IMR-90 (cell line): ENCODE results near the gene PLEK2. TPM values are rescaled to one million over a fixed set of nuclear protein-coding genes. Genes with fewer than 3 reads are reported as not detected.
A peak's percentile ranks its signal among the peaks of the same experiment; 100 is the strongest.

ENCODE experiments used
- ATAC-seq: fragments of 200-7000 bp; cut with Tn5 transposase; 2 replicates; pipeline ENCODE4 v1.9.1; 2020; ENCODE audit warnings: low read depth, mild to moderate bottlenecking, moderate library complexity
- BruUV-seq: library from RNA; stranded (reverse); fragments of 400-500 nt; replicated peaks from 2 replicates; lab custom pipeline; 2021; lab: Mats Ljungman, UMichigan
- CTCF ChIA-PET: fragments of 300-600 bp; formaldehyde crosslinking; extraction: SDS; loops from one replicate; lab custom pipeline; 2021; ENCODE audit warnings: antibody characterized with exemption; lab: Yijun Ruan, JAX
- POLR2A ChIA-PET: fragments of 300-600 bp; sonication (Branson Sonifier 250); formaldehyde crosslinking; loops from one replicate; lab custom pipeline; 2022; ENCODE audit warnings: antibody characterized with exemption; ENCODE audit not compliant: unreplicated experiment; lab: Charles Lee
- DNase-seq: peaks from one replicate; pipeline ENCODE4 v3.0.0; 2013
- H2AFZ ChIP-seq: replicated peaks from 2 replicates; pipeline ENCODE3; 2013; ENCODE audit warnings: low read length, mild to moderate bottlenecking; ENCODE audit not compliant: poor library complexity
- H2AK5ac ChIP-seq: 2 replicates; pipeline ENCODE4 v1.6.1; 2013; ENCODE audit warnings: low read depth, low read length, inconsistent platforms
- H2AK9ac ChIP-seq: replicated peaks from 2 replicates; pipeline ENCODE3; 2013; ENCODE audit warnings: mild to moderate bottlenecking, low read depth, low read length, moderate library complexity; ENCODE audit not compliant: poor library complexity
- H2BK120ac ChIP-seq: 2 replicates; pipeline ENCODE4 v1.6.1; 2013; ENCODE audit warnings: low read depth, low read length, inconsistent platforms
- H2BK15ac ChIP-seq: 3 replicates; pipeline ENCODE4 v1.6.1; 2013; ENCODE audit warnings: low read depth, low read length, inconsistent platforms
- H2BK20ac ChIP-seq: 2 replicates; pipeline ENCODE4 v1.6.1; 2013; ENCODE audit warnings: low read depth, mild to moderate bottlenecking, inconsistent platforms, low read length, moderate library complexity
- H2BK5ac ChIP-seq: 2 replicates; pipeline ENCODE4 v1.6.1; 2013; ENCODE audit warnings: mild to moderate bottlenecking, low read depth, low read length, inconsistent platforms; ENCODE audit not compliant: poor library complexity, severe bottlenecking
- H3K14ac ChIP-seq: replicated peaks from 2 replicates; pipeline ENCODE4 v1.6.1; 2013; ENCODE audit warnings: low read depth, low read length, inconsistent platforms
- H3K18ac ChIP-seq: 2 replicates; pipeline ENCODE4 v1.6.1; 2013; ENCODE audit warnings: low read depth, low read length, control low read depth
- H3K23ac ChIP-seq: 2 replicates; pipeline ENCODE4 v1.6.1; 2013; ENCODE audit warnings: low read depth, low read length, inconsistent platforms
- H3K27ac ChIP-seq: 2 replicates; pipeline ENCODE4 v1.5.1; 2013; ENCODE audit warnings: mild to moderate bottlenecking, control low read depth, low read length; ENCODE audit not compliant: insufficient read depth
- H3K27me3 ChIP-seq: 2 replicates; pipeline ENCODE4 v1.6.1; 2013; ENCODE audit warnings: low read length; ENCODE audit not compliant: control insufficient read depth, insufficient read depth
- H3K36me3 ChIP-seq: 2 replicates; pipeline ENCODE4 v1.6.1; 2013; ENCODE audit warnings: low read length, mixed read lengths; ENCODE audit not compliant: control insufficient read depth, insufficient read depth
- H3K4ac ChIP-seq: 2 replicates; pipeline ENCODE4 v1.6.1; 2013; ENCODE audit warnings: low read depth, low read length, inconsistent platforms
- H3K4me1 ChIP-seq: 2 replicates; pipeline ENCODE4 v1.6.1; 2013; ENCODE audit warnings: low read length, mixed read lengths; ENCODE audit not compliant: control insufficient read depth, insufficient read depth
- H3K4me2 ChIP-seq: 2 replicates; pipeline ENCODE4 v1.6.1; 2013; ENCODE audit warnings: low read depth, mild to moderate bottlenecking, control low read depth, low read length, moderate library complexity
- H3K4me3 ChIP-seq: 2 replicates; pipeline ENCODE4 v1.5.1; 2013; ENCODE audit warnings: low read depth, mild to moderate bottlenecking, control low read depth, low read length, moderate library complexity; ENCODE audit not compliant: insufficient read depth
- H3K56ac ChIP-seq: 2 replicates; pipeline ENCODE4 v1.6.1; 2013; ENCODE audit warnings: low read length, inconsistent platforms; ENCODE audit not compliant: insufficient read depth; ENCODE audit errors: extremely low read depth
- H3K79me1 ChIP-seq, 2 experiments: 2 replicates each; pipeline ENCODE4 v1.6.1; 2013; ENCODE audit warnings: low read length in 2 of 2, inconsistent platforms in 1 of 2, low read depth in 1 of 2
- H3K9ac ChIP-seq: 2 replicates; pipeline ENCODE4 v1.6.1; 2013; ENCODE audit warnings: low read depth, low read length, control low read depth
- H3K9me1 ChIP-seq: 2 replicates; pipeline ENCODE4 v1.6.1; 2013; ENCODE audit warnings: low read length, inconsistent platforms; ENCODE audit not compliant: insufficient read depth
- H3K9me3 ChIP-seq: 2 replicates; pipeline ENCODE4 v1.6.1; 2013; ENCODE audit warnings: low read length; ENCODE audit not compliant: control insufficient read depth, insufficient read depth
- H4K20me1 ChIP-seq: 2 replicates; pipeline ENCODE4 v1.6.1; 2013; ENCODE audit warnings: low read length, inconsistent platforms; ENCODE audit not compliant: insufficient read depth
- H4K5ac ChIP-seq: 2 replicates; pipeline ENCODE4 v1.6.1; 2013; ENCODE audit warnings: mild to moderate bottlenecking, low read depth, low read length, control low read depth
- H4K8ac ChIP-seq, 2 experiments: 2 replicates each; pipeline ENCODE4 v1.6.1; 2013; ENCODE audit warnings: low read depth in 2 of 2, low read length in 2 of 2, control low read depth in 1 of 2, inconsistent platforms in 1 of 2
- H4K91ac ChIP-seq: 2 replicates; pipeline ENCODE4 v1.6.1; 2013; ENCODE audit warnings: low read depth, low read length, inconsistent platforms; ENCODE audit not compliant: insufficient read depth
- BHLHE40 ChIP-seq: fragments of 150-350 bp; IDR thresholded peaks from 2 replicates; pipeline ENCODE4 v1.6.1; 2016; ENCODE audit warnings: mild to moderate bottlenecking, low read depth, low read length
- CEBPB ChIP-seq: IDR thresholded peaks from 2 replicates; pipeline ENCODE4 v1.6.1; 2012; ENCODE audit warnings: low read depth, low read length, improper control_type of control experiment
- CHD1 ChIP-seq: IDR thresholded peaks from 2 replicates; pipeline ENCODE4 v1.6.1; 2012; ENCODE audit warnings: low read depth, low read length, improper control_type of control experiment
- ELK1 ChIP-seq: fragments of 150-350 bp; IDR thresholded peaks from 2 replicates; pipeline ENCODE4 v1.6.1; 2016; ENCODE audit warnings: low read depth, mild to moderate bottlenecking, low read length, moderate library complexity, borderline replicate concordance
- FOS ChIP-seq: fragments of 150-350 bp; IDR thresholded peaks from 2 replicates; pipeline ENCODE4 v1.6.1; 2016; ENCODE audit warnings: low read depth, low read length
- MAZ ChIP-seq: IDR thresholded peaks from 2 replicates; pipeline ENCODE4 v1.6.1; 2012; ENCODE audit warnings: low read depth, mild to moderate bottlenecking, low read length, improper control_type of control experiment, moderate library complexity, borderline replicate concordance
- MXI1 ChIP-seq: IDR thresholded peaks from 2 replicates; pipeline ENCODE4 v1.6.1; 2012; ENCODE audit warnings: low read depth, mild to moderate bottlenecking, low read length, moderate library complexity, borderline replicate concordance
- NFE2L2 ChIP-seq: fragments of 150-350 bp; IDR thresholded peaks from 2 replicates; pipeline ENCODE4 v1.6.1; 2016; ENCODE audit warnings: low read depth, mild to moderate bottlenecking, low read length
- POLR2A ChIP-seq: IDR thresholded peaks from 2 replicates; pipeline ENCODE4 v1.6.1; 2012; ENCODE audit warnings: mild to moderate bottlenecking, low read depth, low read length
- RAD21 ChIP-seq: IDR thresholded peaks from 2 replicates; pipeline ENCODE4 v1.6.1; 2012; ENCODE audit warnings: low read length, improper control_type of control experiment
- RCOR1 ChIP-seq: IDR thresholded peaks from 2 replicates; pipeline ENCODE4 v1.6.1; 2012; ENCODE audit warnings: mild to moderate bottlenecking, low read length, improper control_type of control experiment; ENCODE audit not compliant: insufficient replicate concordance
- SMC3 ChIP-seq: fragments of 150-350 bp; IDR thresholded peaks from 2 replicates; pipeline ENCODE4 v1.6.1; 2016; ENCODE audit warnings: low read depth, mild to moderate bottlenecking, antibody characterized with exemption, low read length, moderate library complexity
- WGBS, 2 experiments: methylation state at CpG; one replicate each; pipeline versions ENCODE4 v1.1.5 to v1.1.7; 2013; ENCODE audit warnings: missing lambda C conversion rate in 2 of 2; ENCODE audit not compliant: insufficient read length in 1 of 2; ENCODE audit errors: extremely low coverage in 2 of 2; 5-methylcytosine and 5-hydroxymethylcytosine counted together
- dilution Hi-C: fragments of 300-500 bp; cut with HindIII; formaldehyde crosslinking; loops from one replicate; pipeline ENCODE4 v1.14.3; 2018; ENCODE audit warnings: low sequenced_read_pairs; ENCODE audit not compliant: unreplicated experiment
- in situ Hi-C: fragments of 300-500 bp; cut with MboI; formaldehyde crosslinking; loops from 3 replicates; pipeline ENCODE4 v1.14.3; 2019; ENCODE audit warnings: low sequenced_read_pairs, inconsistent platforms, mixed read lengths
- intact Hi-C: fragments of 100-400 bp; cut with micrococcal nuclease; formaldehyde crosslinking; loops from 2 replicates; pipeline ENCODE4 v1.10.0; 2022
- polyA plus RNA-seq, 3 experiments: library from polyadenylated mRNA; depleted of rRNA; stranded (reverse); fragments of >200 nt; gene quantifications; 2 replicates each; pipeline ENCODE4 v1.2.3, GENCODE V29; 2012; ENCODE audit warnings: low replicate concordance in 1 of 3
- total RNA-seq: library from RNA; depleted of rRNA; stranded (reverse); fragments of >200 nt; gene quantifications from 2 replicates; pipeline ENCODE4 v1.2.3, GENCODE V29; 2012
- TF ChIP-seq, protein P1 (sequence below): conservative IDR thresholded peaks from 2 replicates; pipeline ENCODE4 v1.5.1; 2012; ENCODE audit warnings: mild to moderate bottlenecking, low read depth, low read length, improper control_type of control experiment
- TF ChIP-seq, protein P2 (sequence below): fragments of 150-350 bp; IDR thresholded peaks from 2 replicates; pipeline ENCODE4 v1.6.1; 2017; ENCODE audit warnings: mild to moderate bottlenecking, antibody characterized with exemption, low read length, low read depth

The PLEK2 gene
- total and polyA plus RNA-seq, 2 of the 4 experiments (the other 2 are of a cell fraction): 1.7 to 2.5 TPM

GRCh38 chr14:67396381-67396970, 15.5 kb downstream of the PLEK2 start:
- Histone ChIP-seq H2AK5ac (no peak overlapping the region), H3K9ac (no peak overlapping the region), H2BK20ac (no peak overlapping the region), H3K14ac (no peak overlapping the region; the same call in 1 of the 2 replicates), H3K9me3 (no peaks in the 10 kb centered on the region), H3K4me3 (no peak overlapping the region), H2AFZ (no peak overlapping the region), H4K91ac (no peak overlapping the region), H3K18ac (no peak overlapping the region), H2AK9ac (no peak overlapping the region), H4K8ac (no peak overlapping the region), H3K79me1 (no peaks in the 10 kb centered on the region), H3K56ac (no peak overlapping the region), H2BK5ac (no peak overlapping the region), H4K20me1 (no peaks in the 10 kb centered on the region), H3K23ac (no peak overlapping the region), H3K9me1 (peaks cover 3% of the 10 kb centered on the region; the same call in 1 of the 2 replicates), H2BK15ac (no peak overlapping the region), H4K5ac (no peak overlapping the region), H3K27ac (no peak overlapping the region), H3K27me3 (peaks cover 3% of the 10 kb centered on the region; the same call in 1 of the 2 replicates), H3K36me3 (no peaks in the 10 kb centered on the region), H3K4me1 (no peaks in the 10 kb centered on the region), H2BK120ac (peak overlapping the region; percentile 12; the same call in 1 of the 2 replicates), H3K4me2 (no peak overlapping the region), H3K4ac (no peak overlapping the region; the same call in 1 of the 2 replicates)
- ChIA-PET POLR2A (no interaction called here), CTCF (no interaction called here)
- DNase-seq (peak; percentile 32), ATAC-seq (peak; percentile 79)
- intact Hi-C loops (no loop called here), in situ Hi-C loops (no loop called here), dilution Hi-C loops (no loop called here)
- no TSS peak for BruUV-seq
- 45% methylated on average over 2 of the region's 2 CpGs; no CpG with 5 or more reads in 1 of the 2 experiments for WGBS, 2 experiments
- no peak for TF ChIP-seq FOS
- TF ChIP-seq BHLHE40: no peak
- no peak for TF ChIP-seq CEBPB
- TF ChIP-seq, protein P1, sequence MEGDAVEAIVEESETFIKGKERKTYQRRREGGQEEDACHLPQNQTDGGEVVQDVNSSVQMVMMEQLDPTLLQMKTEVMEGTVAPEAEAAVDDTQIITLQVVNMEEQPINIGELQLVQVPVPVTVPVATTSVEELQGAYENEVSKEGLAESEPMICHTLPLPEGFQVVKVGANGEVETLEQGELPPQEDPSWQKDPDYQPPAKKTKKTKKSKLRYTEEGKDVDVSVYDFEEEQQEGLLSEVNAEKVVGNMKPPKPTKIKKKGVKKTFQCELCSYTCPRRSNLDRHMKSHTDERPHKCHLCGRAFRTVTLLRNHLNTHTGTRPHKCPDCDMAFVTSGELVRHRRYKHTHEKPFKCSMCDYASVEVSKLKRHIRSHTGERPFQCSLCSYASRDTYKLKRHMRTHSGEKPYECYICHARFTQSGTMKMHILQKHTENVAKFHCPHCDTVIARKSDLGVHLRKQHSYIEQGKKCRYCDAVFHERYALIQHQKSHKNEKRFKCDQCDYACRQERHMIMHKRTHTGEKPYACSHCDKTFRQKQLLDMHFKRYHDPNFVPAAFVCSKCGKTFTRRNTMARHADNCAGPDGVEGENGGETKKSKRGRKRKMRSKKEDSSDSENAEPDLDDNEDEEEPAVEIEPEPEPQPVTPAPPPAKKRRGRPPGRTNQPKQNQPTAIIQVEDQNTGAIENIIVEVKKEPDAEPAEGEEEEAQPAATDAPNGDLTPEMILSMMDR: no peak
- no peak for TF ChIP-seq CHD1
- no peak for TF ChIP-seq RCOR1
- TF ChIP-seq, protein P2, sequence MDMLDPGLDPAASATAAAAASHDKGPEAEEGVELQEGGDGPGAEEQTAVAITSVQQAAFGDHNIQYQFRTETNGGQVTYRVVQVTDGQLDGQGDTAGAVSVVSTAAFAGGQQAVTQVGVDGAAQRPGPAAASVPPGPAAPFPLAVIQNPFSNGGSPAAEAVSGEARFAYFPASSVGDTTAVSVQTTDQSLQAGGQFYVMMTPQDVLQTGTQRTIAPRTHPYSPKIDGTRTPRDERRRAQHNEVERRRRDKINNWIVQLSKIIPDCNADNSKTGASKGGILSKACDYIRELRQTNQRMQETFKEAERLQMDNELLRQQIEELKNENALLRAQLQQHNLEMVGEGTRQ: no peak
- no peak for TF ChIP-seq MAZ
- no peak for TF ChIP-seq RAD21
- no peak for TF ChIP-seq MXI1
- TF ChIP-seq NFE2L2: no peak
- TF ChIP-seq ELK1: no peak
- TF ChIP-seq POLR2A: no peak
- no peak for TF ChIP-seq SMC3
